Mesendoderm (in vitro differentiated cells): Measurements from ENCODE around the gene CASQ2.
A peak's percentile ranks its signal among the peaks of the same experiment; 100 is the strongest.

Experiments
- DNase-seq: peaks from one replicate; pipeline ENCODE4 v3.0.0; 2013
- H2AK5ac ChIP-seq: 2 replicates; pipeline ENCODE4 v1.6.1; 2013; ENCODE audit warnings: low read length, inconsistent platforms
- H2BK120ac ChIP-seq: 2 replicates; pipeline ENCODE4 v1.6.1; 2013; ENCODE audit warnings: low read depth, mild to moderate bottlenecking, low read length, moderate library complexity, mixed read lengths
- H2BK15ac ChIP-seq: replicated peaks from 2 replicates; pipeline ENCODE4 v1.6.1; 2013; ENCODE audit warnings: low read depth, mild to moderate bottlenecking, moderate library complexity
- H2BK5ac ChIP-seq: 2 replicates; pipeline ENCODE4 v1.6.1; 2013; ENCODE audit warnings: low read length, inconsistent platforms
- H3K18ac ChIP-seq: 2 replicates; pipeline ENCODE4 v1.6.1; 2013; ENCODE audit warnings: mild to moderate bottlenecking, low read length, mixed read lengths
- H3K23ac ChIP-seq: one replicate; pipeline ENCODE4 v1.6.1; 2013; ENCODE audit warnings: low read length
- H3K27ac ChIP-seq: 2 replicates; pipeline ENCODE4 v1.5.1; 2013; ENCODE audit warnings: low read depth, mild to moderate bottlenecking, inconsistent platforms, low read length, moderate library complexity
- H3K27me3 ChIP-seq: 2 replicates; pipeline ENCODE4 v1.6.1; 2013; ENCODE audit warnings: low read length, control low read depth, mild to moderate bottlenecking, inconsistent platforms; ENCODE audit not compliant: insufficient read depth, poor library complexity
- H3K36me3 ChIP-seq: 2 replicates; pipeline ENCODE4 v1.6.1; 2013; ENCODE audit warnings: low read length, inconsistent platforms; ENCODE audit not compliant: control insufficient read depth, insufficient read depth
- H3K4ac ChIP-seq: one replicate; pipeline ENCODE4 v1.6.1; 2013; ENCODE audit warnings: low read depth, mild to moderate bottlenecking, low read length, moderate library complexity
- H3K4me1 ChIP-seq: 2 replicates; pipeline ENCODE4 v1.6.1; 2013; ENCODE audit warnings: low read depth, low read length, inconsistent platforms; ENCODE audit not compliant: control insufficient read depth
- H3K4me2 ChIP-seq: 2 replicates; pipeline ENCODE4 v1.6.1; 2013; ENCODE audit warnings: low read length
- H3K4me3 ChIP-seq: 2 replicates; pipeline ENCODE4 v1.5.1; 2013; ENCODE audit warnings: mild to moderate bottlenecking, low read length
- H3K56ac ChIP-seq: one replicate; pipeline ENCODE4 v1.6.1; 2013; ENCODE audit warnings: low read length
- H3K79me1 ChIP-seq: 2 replicates; pipeline ENCODE4 v1.6.1; 2013; ENCODE audit warnings: low read length, inconsistent platforms
- H3K79me2 ChIP-seq: 2 replicates; pipeline ENCODE4 v1.6.1; 2013; ENCODE audit warnings: mild to moderate bottlenecking, low read length; ENCODE audit not compliant: control insufficient read depth, insufficient read depth
- H3K9ac ChIP-seq: 2 replicates; pipeline ENCODE4 v1.6.1; 2013; ENCODE audit warnings: low read length, inconsistent platforms
- H4K5ac ChIP-seq: one replicate; pipeline ENCODE4 v1.6.1; 2013; ENCODE audit warnings: low read length
- H4K8ac ChIP-seq: one replicate; pipeline ENCODE4 v1.6.1; 2013; ENCODE audit warnings: low read depth, mild to moderate bottlenecking, control low read depth, low read length, moderate library complexity
- WGBS: extraction: QIAGEN DNeasy Blood & Tissue Kit; methylation state at CpG from one replicate; pipeline ENCODE4 v1.1.7; 2013; ENCODE audit warnings: low lambda C conversion rate, missing lambda C conversion rate; ENCODE audit not compliant: insufficient coverage; ENCODE audit errors: extremely low coverage; 5-methylcytosine and 5-hydroxymethylcytosine counted together

The CASQ2 gene

DNA sequence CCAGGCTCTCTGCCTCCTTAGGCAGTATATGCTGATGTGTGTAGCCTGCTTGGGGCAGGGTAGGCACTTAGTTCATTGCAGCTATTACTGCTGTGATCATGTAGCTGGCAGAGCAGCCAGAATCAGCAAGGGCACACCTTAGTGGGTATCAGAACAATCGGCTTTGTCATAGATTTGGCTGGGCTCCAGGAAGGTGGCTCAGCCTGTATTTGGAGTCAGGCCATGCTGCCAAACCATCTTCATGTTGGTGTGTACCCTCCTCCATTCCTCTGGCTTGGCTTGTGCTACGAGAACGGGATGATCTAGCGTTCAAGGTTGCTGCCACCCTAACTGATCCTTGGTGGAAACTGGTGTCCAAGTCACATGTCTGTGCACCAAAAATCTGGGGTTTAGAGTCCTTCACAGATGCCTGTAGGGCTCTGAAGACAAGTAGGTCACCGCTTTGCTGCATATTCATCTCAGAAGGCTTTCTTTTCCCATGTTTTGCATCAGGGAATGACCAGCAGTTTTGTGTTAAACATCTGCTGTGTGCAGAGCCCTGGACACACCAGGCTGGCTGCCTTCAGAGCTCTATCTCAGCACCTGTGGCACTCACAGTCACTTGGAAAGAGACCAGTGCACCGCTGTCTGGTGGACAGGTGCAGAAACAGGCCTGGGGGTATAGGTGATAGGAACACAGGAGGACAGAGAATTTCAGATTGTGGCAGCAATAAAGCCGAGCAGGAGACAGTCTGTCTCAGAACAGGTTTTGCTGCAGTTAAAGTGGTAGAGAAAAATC is 103.0 kb downstream of the CASQ2 start:
- H2BK15ac ChIP-seq, result no peak overlapping the region
- no peak overlapping the region for H3K4me3 ChIP-seq
- H3K79me2 ChIP-seq, result peaks cover 36% of the 10 kb centered on the region
- H3K23ac ChIP-seq, result no peak overlapping the region
- no peak overlapping the region for H2BK120ac ChIP-seq
- H3K56ac ChIP-seq, result no peak overlapping the region
- H3K9ac ChIP-seq, result no peak overlapping the region
- H3K36me3 ChIP-seq, result peaks cover 19% of the 10 kb centered on the region
- H3K4me2 ChIP-seq, result no peak overlapping the region
- no peak overlapping the region for H3K4ac ChIP-seq
- DNase-seq, result no peak
- H4K8ac ChIP-seq, result no peak overlapping the region
- no peak overlapping the region for H2BK5ac ChIP-seq
- no peaks in the 10 kb centered on the region for H3K27me3 ChIP-seq
- no peak overlapping the region for H3K27ac ChIP-seq
- no CpG with 5 or more reads among the region's 7 CpGs for WGBS
- no peak overlapping the region for H3K18ac ChIP-seq
- no peak overlapping the region for H2AK5ac ChIP-seq
- H4K5ac ChIP-seq, result no peak overlapping the region
- peaks cover 36% of the 10 kb centered on the region for H3K79me1 ChIP-seq
- H3K4me1 ChIP-seq, result no peaks in the 10 kb centered on the region

DNA sequence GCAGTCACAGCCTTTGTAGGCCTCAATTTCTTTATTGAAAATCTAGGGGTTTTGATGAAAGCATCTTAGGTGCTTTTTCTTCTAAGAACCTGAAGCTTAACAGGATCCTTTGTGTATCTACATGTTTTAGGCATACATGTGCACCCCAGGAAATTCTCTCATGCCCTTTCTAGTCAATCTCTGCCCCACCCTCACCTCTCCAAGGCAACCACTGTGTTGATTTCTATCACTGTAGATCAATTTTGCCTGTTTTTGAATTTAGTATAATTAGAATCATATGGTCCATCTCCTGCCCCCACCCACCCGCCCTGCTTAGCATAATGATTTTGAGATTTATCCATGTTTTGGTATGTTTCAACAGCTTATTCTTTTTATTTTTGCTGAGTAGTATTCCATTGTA is 107.4 kb downstream of the CASQ2 start:
- no peak overlapping the region for H2AK5ac ChIP-seq
- H3K27me3 ChIP-seq, result no peaks in the 10 kb centered on the region
- no peak overlapping the region for H2BK15ac ChIP-seq
- peaks cover 47% of the 10 kb centered on the region for H3K79me1 ChIP-seq
- H4K8ac ChIP-seq, result no peak overlapping the region
- H3K56ac ChIP-seq, result no peak overlapping the region
- H3K27ac ChIP-seq, result no peak overlapping the region
- H4K5ac ChIP-seq, result no peak overlapping the region
- H2BK120ac ChIP-seq, result no peak overlapping the region
- peaks cover 22% of the 10 kb centered on the region for H3K36me3 ChIP-seq
- H3K23ac ChIP-seq, result no peak overlapping the region
- H3K79me2 ChIP-seq, result peaks cover 59% of the 10 kb centered on the region
- no peak overlapping the region for H3K4ac ChIP-seq
- no peak for DNase-seq
- H3K4me1 ChIP-seq, result peaks cover 10% of the 10 kb centered on the region
- no peak overlapping the region for H3K18ac ChIP-seq
- no peak overlapping the region for H2BK5ac ChIP-seq
- H3K4me2 ChIP-seq, result no peak overlapping the region
- no peak overlapping the region for H3K4me3 ChIP-seq
- no peak overlapping the region for H3K9ac ChIP-seq
- no CpG with 5 or more reads among the region's 1 CpG for WGBS

DNA sequence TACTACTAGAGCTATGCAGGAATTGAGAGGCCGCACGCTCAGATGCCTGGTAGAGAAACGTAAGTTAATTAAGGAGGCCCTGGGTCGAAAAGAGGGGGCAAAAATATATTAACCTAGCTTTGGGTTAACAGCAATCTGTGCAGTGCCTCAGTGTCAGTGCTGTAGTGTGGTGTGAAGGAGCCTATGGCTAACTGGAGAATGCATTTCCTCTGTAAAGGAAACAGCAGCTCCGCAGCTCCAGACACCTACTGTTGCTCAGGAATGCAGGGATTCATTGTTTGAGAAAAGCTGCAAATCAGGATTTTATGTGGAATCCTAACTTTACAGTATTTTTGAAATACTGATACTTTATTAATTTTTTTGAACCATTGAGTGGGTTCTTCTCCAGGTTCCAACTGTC is 108.4 kb downstream of the CASQ2 start:
- Histone ChIP-seq H2BK5ac (no peak overlapping the region), H2BK15ac (no peak overlapping the region), H4K5ac (no peak overlapping the region), H4K8ac (no peak overlapping the region), H3K4me3 (no peak overlapping the region), H2BK120ac (no peak overlapping the region), H3K56ac (peak overlapping the region; percentile 34), H3K79me2 (peaks cover 60% of the 10 kb centered on the region), H3K27ac (peak overlapping the region; percentile 56), H3K4ac (no peak overlapping the region), H3K79me1 (peaks cover 42% of the 10 kb centered on the region), H3K23ac (peak overlapping the region; percentile 7), H3K4me1 (peaks cover 10% of the 10 kb centered on the region), H3K18ac (peak overlapping the region; percentile 77), H3K36me3 (peaks cover 18% of the 10 kb centered on the region), H3K9ac (peak overlapping the region; percentile 12), H2AK5ac (no peak overlapping the region), H3K27me3 (no peaks in the 10 kb centered on the region), H3K4me2 (no peak overlapping the region)
- DNase-seq, result peak; percentile 64
- no CpG with 5 or more reads among the region's 5 CpGs for WGBS

DNA sequence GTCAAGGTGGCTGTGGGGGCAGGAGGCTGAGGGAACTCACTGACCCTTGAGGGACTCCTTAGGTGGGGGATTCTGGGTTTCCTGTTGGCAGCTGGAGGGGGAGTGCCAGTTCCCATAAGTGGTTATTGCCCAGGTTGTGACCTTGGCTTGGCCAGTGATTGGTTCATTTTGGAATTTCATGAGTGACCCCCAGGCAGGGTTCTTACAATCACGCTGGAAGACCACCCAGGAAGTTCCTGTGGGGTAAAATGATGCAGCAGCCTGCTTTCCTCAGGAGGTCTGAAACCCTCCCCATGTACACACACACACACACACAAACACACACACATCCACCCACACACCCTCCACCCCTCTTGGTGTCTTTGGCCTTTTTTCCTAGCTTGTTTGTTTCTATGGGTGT is 109.9 kb downstream of the CASQ2 start:
- no peak overlapping the region for H3K4me2 ChIP-seq
- no peak overlapping the region for H4K5ac ChIP-seq
- H2BK5ac ChIP-seq, result peak overlapping the region; percentile 13
- no peak overlapping the region for H3K9ac ChIP-seq
- H3K23ac ChIP-seq, result no peak overlapping the region
- H3K4ac ChIP-seq, result no peak overlapping the region
- H3K79me2 ChIP-seq, result peaks cover 64% of the 10 kb centered on the region
- H3K4me3 ChIP-seq, result no peak overlapping the region
- peaks cover 18% of the 10 kb centered on the region for H3K4me1 ChIP-seq
- H2BK15ac ChIP-seq, result no peak overlapping the region
- H3K27me3 ChIP-seq, result no peaks in the 10 kb centered on the region
- DNase-seq, result no peak
- H4K8ac ChIP-seq, result no peak overlapping the region
- H3K18ac ChIP-seq, result peak overlapping the region; percentile 11
- H3K79me1 ChIP-seq, result peaks cover 42% of the 10 kb centered on the region
- peaks cover 12% of the 10 kb centered on the region for H3K36me3 ChIP-seq
- no peak overlapping the region for H3K56ac ChIP-seq
- H2AK5ac ChIP-seq, result no peak overlapping the region
- no CpG with 5 or more reads among the region's 1 CpG for WGBS
- H2BK120ac ChIP-seq, result no peak overlapping the region
- H3K27ac ChIP-seq, result no peak overlapping the region

DNA sequence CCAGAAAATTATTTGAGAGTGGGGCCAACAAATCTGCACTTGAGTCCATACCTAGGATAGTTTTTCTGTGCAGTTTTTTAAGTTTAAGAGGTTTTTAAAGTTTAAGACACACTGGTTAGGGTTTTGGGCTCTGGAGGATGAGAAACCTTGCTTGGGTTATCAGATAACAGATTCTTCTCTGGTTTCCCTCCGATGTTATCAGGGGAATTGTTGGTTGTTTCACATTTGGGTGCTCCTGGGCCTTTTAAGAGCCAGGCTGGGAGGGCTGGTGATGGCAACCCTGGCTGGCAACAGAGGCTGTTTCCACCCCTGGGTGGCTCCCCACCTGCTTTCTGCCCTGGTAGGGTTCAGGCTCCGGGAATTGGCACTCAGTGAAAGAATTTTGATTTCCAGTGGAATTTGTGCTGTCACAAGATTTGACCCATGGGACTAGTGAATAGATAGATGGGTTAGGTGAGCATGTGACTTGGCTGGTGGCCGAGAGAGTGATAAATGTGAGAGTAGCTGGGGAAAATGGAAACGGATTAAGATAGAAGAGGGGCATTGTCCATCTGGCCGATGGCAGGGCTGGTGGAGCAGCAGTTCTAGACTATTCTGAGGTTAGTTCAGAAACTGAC is 111.9 kb downstream of the CASQ2 start:
- Histone ChIP-seq H3K23ac (no peak overlapping the region), H2BK15ac (no peak overlapping the region), H4K5ac (no peak overlapping the region), H3K4ac (no peak overlapping the region), H3K4me3 (no peak overlapping the region), H3K79me1 (peaks cover 40% of the 10 kb centered on the region), H2BK5ac (no peak overlapping the region), H3K4me1 (peaks cover 18% of the 10 kb centered on the region), H3K9ac (no peak overlapping the region), H3K4me2 (no peak overlapping the region), H3K36me3 (peaks cover 12% of the 10 kb centered on the region), H2AK5ac (no peak overlapping the region), H3K56ac (no peak overlapping the region), H3K27me3 (no peaks in the 10 kb centered on the region), H3K79me2 (peaks cover 71% of the 10 kb centered on the region), H3K18ac (peak overlapping the region; percentile 95), H3K27ac (peak overlapping the region; percentile 8), H4K8ac (no peak overlapping the region), H2BK120ac (no peak overlapping the region)
- no peak for DNase-seq
- no CpG with 5 or more reads among the region's 5 CpGs for WGBS
